ENCODE measurements around the gene POLK. TPM values are rescaled to one million over a fixed set of nuclear protein-coding genes. Genes with fewer than 3 reads are reported as not detected.

POLK gene
- total and polyA plus RNA-seq, 2 donors (not counting 3 experiments of a cell fraction or from before 2014, with no cell fraction given) = 5.1 to 27.3 TPM

DNA sequence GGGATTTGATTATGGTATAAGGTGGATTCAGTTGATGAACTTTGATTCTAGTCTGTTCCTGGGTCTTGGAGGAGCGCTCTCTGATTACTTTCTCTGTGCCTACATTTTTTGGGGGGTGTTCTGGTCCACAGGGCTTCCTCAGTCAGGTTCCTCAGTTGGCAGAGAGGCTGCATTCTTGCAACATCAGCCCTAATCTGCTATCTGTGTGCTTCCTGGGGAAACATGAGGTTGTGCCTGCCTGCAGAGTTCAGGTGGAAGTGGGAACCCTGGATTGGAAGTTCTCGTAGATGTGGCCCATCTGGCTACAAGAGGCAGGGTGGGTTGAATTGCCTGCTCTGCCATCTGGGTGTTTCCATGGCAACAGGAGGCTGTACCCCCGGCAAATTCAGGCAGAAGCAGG is 24.5 kb downstream of the POLK start:
- Histone ChIP-seq H2AFZ (ENCODE audit: low read depth, low read length) (no peak overlapping the region), H3K9me3 (replicated peaks; ENCODE audit: control insufficient read depth, insufficient read depth, low read length) (no peaks in the 10 kb centered on the region), H3K79me2 (ENCODE audit: control insufficient read depth, insufficient read depth, low read length) (peaks cover 56% of the 10 kb centered on the region), H3K4me2 (ENCODE audit: insufficient read depth, low read length) (no peak overlapping the region), H3K27ac (ENCODE audit: insufficient read depth, low read depth, low read length) (no peak overlapping the region), H3K27me3 (ENCODE audit: control insufficient read depth in 2 of 2, insufficient read depth in 2 of 2, low read length in 2 of 2) (no peaks in the 10 kb centered on the region), H3K36me3 (ENCODE audit: control insufficient read depth in 2 of 2, extremely low read depth in 1 of 2, insufficient read depth in 2 of 2, low read length in 2 of 2) (no peaks in the 10 kb centered on the region), H3K9me1 (replicated peaks; ENCODE audit: control insufficient read depth, extremely low read depth, insufficient read depth, low read length) (no peaks in the 10 kb centered on the region), H3K4me1 (ENCODE audit: control insufficient read depth, extremely low read depth, insufficient read depth, low read length) (no peaks in the 10 kb centered on the region), H4K20me1 (replicated peaks; ENCODE audit: control insufficient read depth, extremely low read depth, insufficient read depth, low read length) (no peaks in the 10 kb centered on the region), H3K9ac (replicated peaks; ENCODE audit: extremely low read depth, insufficient read depth, low read length) (no peak overlapping the region), H3K4me3 (replicated peaks in 1 of 3; ENCODE audit: insufficient read depth in 1 of 3, low read depth in 1 of 3, low read length in 3 of 3) (no peak overlapping the region)
- intact Hi-C loops (cut with micrococcal nuclease) (no loop called here), dilution Hi-C loops (cut with MboI; ENCODE audit: extremely low pct_ligation_motif_present, low sequenced_read_pairs) (no loop called here)
- TF ChIP-seq JUN (IDR thresholded peaks at IDR 0.05; ENCODE audit: borderline replicate concordance, insufficient read depth, insufficient read length, low read depth) (no peak), MYC (IDR thresholded peaks at IDR 0.05; ENCODE audit: low read depth, low read length) (no peak), EZH2 (IDR thresholded peaks at IDR 0.05; ENCODE audit: borderline replicate concordance, low read depth, low read length, severe bottlenecking) (no peak), FOS (IDR thresholded peaks at IDR 0.05; ENCODE audit: borderline replicate concordance, insufficient read depth, low read length) (no peak), GATA2 (IDR thresholded peaks at IDR 0.05; ENCODE audit: insufficient read depth, insufficient read length, low read depth, low read length) (no peak), POLR2A (IDR thresholded peaks at IDR 0.05; ENCODE audit: low read depth, low read length) (no peak), POLR2AphosphoS5 (IDR thresholded peaks at IDR 0.05; ENCODE audit: insufficient read depth, low read depth, low read length) (no peak)
- TF ChIP-seq, protein P1, sequence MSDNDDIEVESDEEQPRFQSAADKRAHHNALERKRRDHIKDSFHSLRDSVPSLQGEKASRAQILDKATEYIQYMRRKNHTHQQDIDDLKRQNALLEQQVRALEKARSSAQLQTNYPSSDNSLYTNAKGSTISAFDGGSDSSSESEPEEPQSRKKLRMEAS (IDR thresholded peaks at IDR 0.05; ENCODE audit: insufficient read depth, insufficient read length) = no peak
- TF ChIP-seq, protein P2, sequence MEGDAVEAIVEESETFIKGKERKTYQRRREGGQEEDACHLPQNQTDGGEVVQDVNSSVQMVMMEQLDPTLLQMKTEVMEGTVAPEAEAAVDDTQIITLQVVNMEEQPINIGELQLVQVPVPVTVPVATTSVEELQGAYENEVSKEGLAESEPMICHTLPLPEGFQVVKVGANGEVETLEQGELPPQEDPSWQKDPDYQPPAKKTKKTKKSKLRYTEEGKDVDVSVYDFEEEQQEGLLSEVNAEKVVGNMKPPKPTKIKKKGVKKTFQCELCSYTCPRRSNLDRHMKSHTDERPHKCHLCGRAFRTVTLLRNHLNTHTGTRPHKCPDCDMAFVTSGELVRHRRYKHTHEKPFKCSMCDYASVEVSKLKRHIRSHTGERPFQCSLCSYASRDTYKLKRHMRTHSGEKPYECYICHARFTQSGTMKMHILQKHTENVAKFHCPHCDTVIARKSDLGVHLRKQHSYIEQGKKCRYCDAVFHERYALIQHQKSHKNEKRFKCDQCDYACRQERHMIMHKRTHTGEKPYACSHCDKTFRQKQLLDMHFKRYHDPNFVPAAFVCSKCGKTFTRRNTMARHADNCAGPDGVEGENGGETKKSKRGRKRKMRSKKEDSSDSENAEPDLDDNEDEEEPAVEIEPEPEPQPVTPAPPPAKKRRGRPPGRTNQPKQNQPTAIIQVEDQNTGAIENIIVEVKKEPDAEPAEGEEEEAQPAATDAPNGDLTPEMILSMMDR (IDR thresholded peaks at IDR 0.05; ENCODE audit: extremely low read depth in 1 of 2, insufficient read depth in 1 of 2, low read depth in 1 of 2, low read length in 2 of 2) = no peak
- POLR2A ChIA-PET = no interaction called here
- no TSS peak for BruUV-seq (replicated peaks)
- no peak for FAIRE-seq
- DNase-seq (ENCODE audit: low read depth, low spot score) = no peak
- CTCF ChIA-PET = interaction anchor here (0.6 to 1.2 kb wide), 2 partner anchors 10 to 30 kb away, joined by 3 to 4 read pairs; no protein-coding TSS in a partner anchor

All from endothelial cell of umbilical vein (primary cell).